DMS114 treated with DMSO at 0.1 percent for 48 hours (cell line): ENCODE data around the gene CLSTN1.
A peak's percentile ranks its signal among the peaks of the same experiment; 100 is the strongest.

Experiments
- DNase-seq: peaks from one replicate; lab custom pipeline; 2025; ENCODE audit not compliant: unreplicated experiment; lab: John Stamatoyannopoulos, UW

Gene CLSTN1

DNA sequence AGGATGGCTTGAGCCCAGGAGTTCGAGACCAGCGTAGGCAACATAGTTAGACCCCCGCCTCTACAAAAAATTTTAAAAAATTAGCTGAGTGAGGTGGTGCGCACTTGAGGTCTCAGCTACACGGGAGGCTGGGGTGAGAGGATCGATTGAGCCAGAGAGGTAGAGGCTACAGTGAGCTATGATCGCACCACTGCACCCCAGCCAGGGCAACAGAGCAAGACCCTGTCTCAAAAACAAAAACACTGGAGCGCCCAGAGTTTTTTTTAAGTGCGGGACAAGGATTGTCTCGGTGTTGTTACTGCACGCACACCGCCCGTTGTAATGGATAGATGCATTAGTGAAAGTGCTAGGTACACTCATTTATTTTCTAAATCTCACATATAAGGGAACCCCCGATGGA, 135.2 kb downstream of the CLSTN1 start:
- no peak for DNase-seq

DNA sequence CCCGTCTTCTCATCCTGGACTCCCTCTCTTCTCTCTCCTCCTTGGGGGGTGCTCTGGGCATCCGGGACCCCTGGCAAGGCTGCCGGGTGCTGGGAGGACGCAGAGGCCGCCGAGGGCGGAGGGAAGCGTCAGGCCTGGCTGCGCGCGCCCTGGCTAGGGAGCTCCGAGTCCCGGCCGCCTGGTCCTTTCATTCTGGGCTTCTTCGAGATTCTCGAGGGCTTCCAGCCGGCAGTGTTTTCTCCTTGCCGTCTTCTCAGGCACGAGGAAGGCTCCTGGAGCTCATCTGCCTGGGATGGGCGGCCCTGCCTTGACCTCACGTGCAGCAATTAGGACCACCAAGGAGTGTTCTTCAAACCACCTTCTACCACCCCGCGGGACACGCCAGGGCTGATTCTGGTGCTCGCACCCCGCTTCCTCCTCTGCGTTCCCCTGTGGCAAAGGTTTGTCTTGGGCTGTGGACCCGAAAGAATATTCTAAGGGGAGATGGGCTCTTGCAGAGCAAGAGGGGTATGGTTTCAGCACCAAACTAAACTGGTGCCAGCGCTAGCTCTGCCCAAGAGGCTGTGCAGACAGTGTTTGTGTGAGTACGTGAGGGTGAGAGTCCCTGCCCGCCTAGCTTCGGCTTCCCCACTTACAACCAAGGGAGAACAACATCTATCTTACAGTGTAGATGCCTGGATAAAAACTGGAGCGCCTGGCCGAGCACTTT, 135.7 kb downstream of the CLSTN1 start:
- DNase-seq: peak; percentile 39

DNA sequence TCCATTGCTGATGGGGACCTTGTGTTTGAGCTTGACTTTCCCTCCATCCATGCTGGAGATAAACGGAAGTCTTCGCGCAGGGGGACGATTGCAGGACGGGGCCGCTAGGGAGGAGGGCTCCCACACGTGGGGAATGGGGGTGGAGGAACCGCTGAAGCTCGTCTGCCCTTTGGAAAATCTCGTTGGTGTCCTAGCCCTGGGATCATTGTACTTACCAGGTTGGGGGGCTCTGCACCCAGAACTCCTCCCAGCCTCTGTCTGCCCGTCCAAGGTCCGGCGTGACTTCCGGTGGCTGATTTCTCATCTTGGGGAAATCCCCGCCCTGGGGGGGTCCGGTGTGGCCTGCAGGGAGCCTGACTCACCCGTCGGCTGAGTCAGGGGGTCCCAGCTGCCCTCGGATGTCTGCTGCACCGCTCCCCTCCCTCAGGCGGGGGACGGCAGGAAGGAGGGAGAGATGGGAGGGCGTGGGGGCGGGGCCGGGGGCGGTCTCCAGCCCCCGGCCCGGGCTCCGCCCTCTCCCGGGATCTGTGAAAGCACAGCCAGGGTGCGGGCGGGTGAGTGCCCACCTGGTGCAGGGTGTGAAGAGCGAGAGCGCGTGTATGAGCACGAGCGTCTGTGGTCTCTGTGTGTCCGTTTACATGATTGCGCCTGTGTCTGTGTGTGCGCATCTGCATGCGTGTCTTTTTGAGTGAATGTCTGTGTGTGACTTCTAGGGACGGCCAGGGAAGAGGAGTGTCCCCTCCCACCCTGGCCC, 136.5 kb downstream of the CLSTN1 start:
- DNase-seq: peak; percentile 42

DNA sequence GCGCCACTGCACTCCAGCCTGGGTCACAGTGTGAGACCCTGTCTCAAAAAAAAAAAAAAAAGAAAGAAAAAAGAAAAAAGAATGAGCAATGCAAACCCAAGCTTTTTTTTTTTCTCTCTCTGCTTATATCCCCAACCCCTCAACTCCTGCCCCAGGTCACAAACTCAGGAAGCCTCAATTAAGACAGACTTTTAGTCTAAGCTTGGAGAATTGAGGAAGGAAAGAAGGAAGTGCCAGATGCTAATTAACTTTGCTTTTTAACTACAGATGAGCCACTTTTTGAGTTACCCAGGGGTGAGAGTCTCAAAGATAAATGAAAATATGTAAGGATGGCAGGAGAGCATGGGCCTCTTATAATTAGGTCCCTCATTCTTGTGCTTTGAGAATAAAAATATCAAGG, 139.0 kb downstream of the CLSTN1 start:
- DNase-seq: no peak

DNA sequence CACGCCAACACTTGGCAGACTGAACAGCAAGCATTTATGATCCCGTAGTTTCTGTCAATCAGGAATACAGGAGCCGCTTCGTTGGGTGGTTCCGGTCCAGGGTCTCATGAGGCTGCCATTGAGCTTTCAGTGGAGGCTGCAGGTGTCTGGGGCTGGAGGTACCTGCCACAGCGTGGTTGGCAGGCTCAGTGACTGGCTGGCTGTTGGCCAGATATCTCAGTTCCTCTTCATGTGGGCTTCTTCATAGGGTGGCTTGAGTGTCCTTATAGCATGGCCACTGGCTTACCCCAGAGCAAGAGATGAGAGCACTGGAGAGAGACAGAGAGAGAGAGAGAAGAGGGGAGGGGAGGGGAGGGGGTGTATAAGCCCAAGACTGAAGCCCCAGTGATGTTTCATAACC, 142.9 kb downstream of the CLSTN1 start:
- DNase-seq: no peak

DNA sequence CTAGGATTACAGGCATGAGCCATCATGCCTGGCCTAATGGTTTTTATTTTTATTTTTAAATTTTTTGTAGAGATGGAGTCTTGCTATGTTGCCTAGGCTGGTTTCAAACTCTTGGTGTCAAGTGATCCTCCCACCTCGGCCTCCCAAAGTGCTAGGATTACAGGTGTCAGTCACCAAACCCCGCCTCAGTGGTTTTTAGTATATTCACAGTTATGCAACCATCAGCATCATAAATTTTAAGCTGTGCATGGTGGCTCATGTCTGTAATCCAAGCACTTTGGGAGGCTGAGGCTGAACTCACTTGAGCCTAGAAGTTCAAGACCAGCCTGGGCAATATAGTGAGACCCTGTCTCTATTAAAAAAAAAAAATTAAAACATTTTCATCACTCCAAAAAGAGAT, 143.7 kb downstream of the CLSTN1 start:
- DNase-seq: no peak
